Neuron (in vitro differentiated cells): ENCODE measurements around the gene RGS13.

Experiments used
- H2AFZ ChIP-seq: one replicate; pipeline ENCODE4 v1.6.1; 2013; ENCODE audit warnings: low read depth, mild to moderate bottlenecking, inconsistent platforms, low read length, moderate library complexity
- H3K27me3 ChIP-seq: one replicate; pipeline ENCODE4 v1.6.1; 2013; ENCODE audit warnings: low read length; ENCODE audit not compliant: insufficient read depth
- H3K36me3 ChIP-seq: one replicate; pipeline ENCODE4 v1.6.1; 2013; ENCODE audit warnings: low read length; ENCODE audit not compliant: insufficient read depth
- H3K4me1 ChIP-seq: one replicate; pipeline ENCODE4 v1.6.1; 2013; ENCODE audit warnings: low read length; ENCODE audit not compliant: insufficient read depth
- H3K4me3 ChIP-seq: 2 replicates; pipeline ENCODE4 v1.5.1; 2013; ENCODE audit warnings: mild to moderate bottlenecking, low read length, moderate library complexity
- H3K9me3 ChIP-seq: one replicate; pipeline ENCODE4 v1.6.1; 2013; ENCODE audit warnings: low read length

Gene RGS13

GRCh38 chr1:192631749-192632148, 4.2 kb upstream of the RGS13 start:
- Histone ChIP-seq H3K27me3 (no peaks in the 10 kb centered on the region), H3K4me1 (peaks cover 18% of the 10 kb centered on the region), H3K9me3 (no peaks in the 10 kb centered on the region), H3K36me3 (no peaks in the 10 kb centered on the region), H2AFZ (no peak overlapping the region), H3K4me3 (no peak overlapping the region)

- H3K36me3 ChIP-seq = no peaks in the 10 kb centered on the region
- H3K9me3 ChIP-seq = no peaks in the 10 kb centered on the region
- no peak overlapping the region for H2AFZ ChIP-seq
- no peaks in the 10 kb centered on the region for H3K27me3 ChIP-seq
- H3K4me3 ChIP-seq = no peak overlapping the region
- H3K4me1 ChIP-seq = peaks cover 18% of the 10 kb centered on the region
Observed at GRCh38 chr1:192632188-192632587, 3.8 kb upstream of the RGS13 start.

- H3K27me3 ChIP-seq = no peaks in the 10 kb centered on the region
- no peaks in the 10 kb centered on the region for H3K9me3 ChIP-seq
- H2AFZ ChIP-seq = peak overlapping the region; percentile 51
- H3K36me3 ChIP-seq = no peaks in the 10 kb centered on the region
- H3K4me3 ChIP-seq = no peak overlapping the region
- peaks cover 18% of the 10 kb centered on the region for H3K4me1 ChIP-seq
Observed at GRCh38 chr1:192632641-192633532, 3.1 kb upstream of the RGS13 start.

GRCh38 chr1:192633533-192634253, 2.3 kb upstream of the RGS13 start:
- Histone ChIP-seq H3K9me3 (no peaks in the 10 kb centered on the region), H2AFZ (peak overlapping the region; percentile 51), H3K27me3 (no peaks in the 10 kb centered on the region), H3K4me1 (peaks cover 18% of the 10 kb centered on the region), H3K4me3 (no peak overlapping the region), H3K36me3 (no peaks in the 10 kb centered on the region)

- no peaks in the 10 kb centered on the region for H3K9me3 ChIP-seq
- H3K4me3 ChIP-seq = no peak overlapping the region
- peaks cover 24% of the 10 kb centered on the region for H3K4me1 ChIP-seq
- H2AFZ ChIP-seq = no peak overlapping the region
- no peaks in the 10 kb centered on the region for H3K36me3 ChIP-seq
- H3K27me3 ChIP-seq = no peaks in the 10 kb centered on the region
Observed at GRCh38 chr1:192635041-192635440, 906 bp upstream of the RGS13 start.

GRCh38 chr1:192639607-192640368, 3.8 kb downstream of the RGS13 start:
- no peak overlapping the region for H2AFZ ChIP-seq
- no peaks in the 10 kb centered on the region for H3K36me3 ChIP-seq
- no peak overlapping the region for H3K4me3 ChIP-seq
- no peaks in the 10 kb centered on the region for H3K27me3 ChIP-seq
- peaks cover 6% of the 10 kb centered on the region for H3K4me1 ChIP-seq
- H3K9me3 ChIP-seq = no peaks in the 10 kb centered on the region

GRCh38 chr1:192652159-192652558, 16.2 kb downstream of the RGS13 start:
- Histone ChIP-seq H3K4me3 (no peak overlapping the region), H3K9me3 (no peaks in the 10 kb centered on the region)

GRCh38 chr1:192654120-192654519, 18.2 kb downstream of the RGS13 start:
- H3K9me3 ChIP-seq = no peaks in the 10 kb centered on the region

More at GRCh38 chr1:192652159-192652558, 16.2 kb downstream of the RGS13 start:
- Histone ChIP-seq H3K27me3 (no peaks in the 10 kb centered on the region), H2AFZ (no peak overlapping the region), H3K4me1 (no peaks in the 10 kb centered on the region), H3K36me3 (no peaks in the 10 kb centered on the region)

GRCh38 chr1:192654591-192655251, 18.8 kb downstream of the RGS13 start:
- H3K27me3 ChIP-seq = no peaks in the 10 kb centered on the region
- no peaks in the 10 kb centered on the region for H3K9me3 ChIP-seq
- no peak overlapping the region for H2AFZ ChIP-seq
- no peaks in the 10 kb centered on the region for H3K4me1 ChIP-seq
- no peaks in the 10 kb centered on the region for H3K36me3 ChIP-seq
- no peak overlapping the region for H3K4me3 ChIP-seq

More at GRCh38 chr1:192654120-192654519, 18.2 kb downstream of the RGS13 start:
- no peaks in the 10 kb centered on the region for H3K36me3 ChIP-seq
- H3K4me1 ChIP-seq = no peaks in the 10 kb centered on the region
- H3K27me3 ChIP-seq = no peaks in the 10 kb centered on the region
- H2AFZ ChIP-seq = no peak overlapping the region
- H3K4me3 ChIP-seq = no peak overlapping the region

GRCh38 chr1:192657760-192658159, 21.8 kb downstream of the RGS13 start:
- H3K4me1 ChIP-seq = no peaks in the 10 kb centered on the region
- no peak overlapping the region for H2AFZ ChIP-seq
- H3K4me3 ChIP-seq = no peak overlapping the region
- no peaks in the 10 kb centered on the region for H3K27me3 ChIP-seq
- H3K9me3 ChIP-seq = no peaks in the 10 kb centered on the region
- no peaks in the 10 kb centered on the region for H3K36me3 ChIP-seq

- Histone ChIP-seq H3K4me1 (no peaks in the 10 kb centered on the region), H3K36me3 (no peaks in the 10 kb centered on the region), H3K4me3 (no peak overlapping the region), H3K9me3 (no peaks in the 10 kb centered on the region), H2AFZ (no peak overlapping the region), H3K27me3 (no peaks in the 10 kb centered on the region)
Observed at GRCh38 chr1:192658255-192658654, 22.3 kb downstream of the RGS13 start.

- no peaks in the 10 kb centered on the region for H3K4me1 ChIP-seq
- no peaks in the 10 kb centered on the region for H3K9me3 ChIP-seq
- H3K36me3 ChIP-seq = no peaks in the 10 kb centered on the region
- H3K4me3 ChIP-seq = no peak overlapping the region
- H3K27me3 ChIP-seq = no peaks in the 10 kb centered on the region
- H2AFZ ChIP-seq = no peak overlapping the region
Observed at GRCh38 chr1:192660613-192661012, 24.7 kb downstream of the RGS13 start.
